22Rv1 (cell line): Measurements from ENCODE around the gene SMARCA4.

Source experiments
- ZFX ChIP-seq: fragments of 450-650 bp; IDR thresholded peaks from 2 replicates; pipeline ENCODE4 v1.6.1; 2017; ENCODE audit warnings: antibody characterized with exemption, borderline replicate concordance
- TF ChIP-seq, protein P1 (sequence below): fragments of 450-650 bp; IDR thresholded peaks from 2 replicates; pipeline ENCODE4 v1.5.1; 2017; ENCODE audit warnings: mild to moderate bottlenecking

DNA sequence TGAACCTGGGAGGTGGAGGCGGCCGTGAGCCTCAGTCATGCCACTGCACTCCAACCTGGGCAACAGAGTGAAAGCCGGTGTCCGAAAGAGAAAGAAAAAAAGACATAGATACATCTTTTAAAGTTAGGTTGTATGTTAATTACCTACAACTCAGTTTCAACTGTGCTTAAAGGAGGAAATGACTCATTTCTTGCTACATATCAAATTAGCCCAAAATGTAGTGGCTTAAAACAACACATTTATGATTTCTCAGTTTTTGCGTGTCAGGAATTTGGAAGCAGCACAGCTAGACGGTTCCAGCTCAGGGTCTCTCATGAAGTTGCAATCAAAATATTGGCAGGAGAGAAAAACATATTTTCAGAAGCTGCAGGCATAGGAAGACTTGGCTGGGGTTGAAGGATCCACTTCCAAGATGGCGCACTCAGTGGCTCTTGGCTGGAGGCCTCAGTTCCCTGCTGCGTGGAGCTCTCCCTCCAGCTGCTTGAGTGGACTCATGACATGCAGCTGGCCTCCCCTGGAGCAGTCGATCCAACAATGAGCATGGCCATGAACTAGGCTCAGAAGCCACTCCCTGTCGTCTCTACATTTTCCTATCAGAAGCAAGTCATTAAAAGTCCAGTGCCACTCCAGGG lies 135.5 kb downstream of the SMARCA4 start:
- TF ChIP-seq, protein P1, sequence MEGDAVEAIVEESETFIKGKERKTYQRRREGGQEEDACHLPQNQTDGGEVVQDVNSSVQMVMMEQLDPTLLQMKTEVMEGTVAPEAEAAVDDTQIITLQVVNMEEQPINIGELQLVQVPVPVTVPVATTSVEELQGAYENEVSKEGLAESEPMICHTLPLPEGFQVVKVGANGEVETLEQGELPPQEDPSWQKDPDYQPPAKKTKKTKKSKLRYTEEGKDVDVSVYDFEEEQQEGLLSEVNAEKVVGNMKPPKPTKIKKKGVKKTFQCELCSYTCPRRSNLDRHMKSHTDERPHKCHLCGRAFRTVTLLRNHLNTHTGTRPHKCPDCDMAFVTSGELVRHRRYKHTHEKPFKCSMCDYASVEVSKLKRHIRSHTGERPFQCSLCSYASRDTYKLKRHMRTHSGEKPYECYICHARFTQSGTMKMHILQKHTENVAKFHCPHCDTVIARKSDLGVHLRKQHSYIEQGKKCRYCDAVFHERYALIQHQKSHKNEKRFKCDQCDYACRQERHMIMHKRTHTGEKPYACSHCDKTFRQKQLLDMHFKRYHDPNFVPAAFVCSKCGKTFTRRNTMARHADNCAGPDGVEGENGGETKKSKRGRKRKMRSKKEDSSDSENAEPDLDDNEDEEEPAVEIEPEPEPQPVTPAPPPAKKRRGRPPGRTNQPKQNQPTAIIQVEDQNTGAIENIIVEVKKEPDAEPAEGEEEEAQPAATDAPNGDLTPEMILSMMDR, result no peak
- TF ChIP-seq ZFX, result no peak
